SHP77 treated with DMSO at 0.1 percent for 48 hours (cell line): ENCODE measurements around the gene DDX11.
"Not testable (repeated sequence)": the region's sequence is repeated elsewhere in the genome, so short reads cannot be mapped to it uniquely, and the experiment has no call there.

ENCODE experiments used
- DNase-seq: peaks from one replicate; lab custom pipeline; 2025; lab: John Stamatoyannopoulos, UW

Gene DDX11

DNA sequence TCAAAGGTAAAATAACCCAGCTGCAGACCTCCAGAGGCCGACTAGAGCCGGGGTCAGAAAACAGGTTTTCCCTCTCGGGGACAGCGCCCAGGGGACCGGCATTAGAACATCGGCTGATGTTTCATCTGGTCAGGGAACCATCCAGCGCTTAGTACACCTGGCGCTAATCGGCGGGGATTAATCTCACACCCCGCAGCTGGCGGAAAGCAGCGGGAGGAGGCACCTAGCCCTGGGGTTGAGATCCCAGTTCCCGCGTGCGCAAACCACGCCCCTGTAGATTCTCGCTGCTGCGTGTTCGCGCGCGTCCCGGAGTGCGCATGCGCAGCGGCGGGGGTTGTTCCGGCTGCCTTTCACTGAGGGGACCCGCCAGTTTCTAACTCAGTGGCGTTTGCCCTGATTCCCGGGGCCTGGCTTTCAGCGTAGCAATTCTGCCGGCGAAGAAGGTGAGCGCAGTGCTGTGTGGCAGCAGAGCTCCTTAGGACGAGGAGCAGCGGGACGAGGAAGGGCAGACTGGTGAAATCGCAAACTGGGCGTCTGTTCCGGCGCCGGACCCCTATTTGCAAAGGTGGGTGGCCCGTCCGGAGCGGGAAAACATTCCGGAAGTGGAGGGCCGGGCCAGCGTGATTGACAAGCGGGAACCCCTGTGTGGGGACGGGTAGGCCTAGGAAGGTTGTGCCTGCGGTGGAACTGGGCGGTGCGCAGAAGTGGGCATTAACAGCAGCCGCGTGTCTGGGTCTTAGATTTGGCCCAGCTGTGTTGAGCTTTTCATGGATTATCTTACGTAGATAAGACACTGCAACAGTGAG, at the start of gene DDX11:
Gene DDX11, plus strand, starts transcription at position 334 of the 806 bp plus-strand sequence. CDS start 4,534 bp downstream, outside the sequence.
- DNase-seq = peak; percentile 98

GRCh38 chr12:31026202-31026601, 47.5 kb upstream of the DDX11 start:
- DNase-seq = no peak

- DNase-seq = not testable (repeated sequence)
Measured at GRCh38 chr12:31027006-31027405, 46.7 kb upstream of the DDX11 start.

GRCh38 chr12:31029468-31029867, 44.2 kb upstream of the DDX11 start:
- no peak for DNase-seq

DNA sequence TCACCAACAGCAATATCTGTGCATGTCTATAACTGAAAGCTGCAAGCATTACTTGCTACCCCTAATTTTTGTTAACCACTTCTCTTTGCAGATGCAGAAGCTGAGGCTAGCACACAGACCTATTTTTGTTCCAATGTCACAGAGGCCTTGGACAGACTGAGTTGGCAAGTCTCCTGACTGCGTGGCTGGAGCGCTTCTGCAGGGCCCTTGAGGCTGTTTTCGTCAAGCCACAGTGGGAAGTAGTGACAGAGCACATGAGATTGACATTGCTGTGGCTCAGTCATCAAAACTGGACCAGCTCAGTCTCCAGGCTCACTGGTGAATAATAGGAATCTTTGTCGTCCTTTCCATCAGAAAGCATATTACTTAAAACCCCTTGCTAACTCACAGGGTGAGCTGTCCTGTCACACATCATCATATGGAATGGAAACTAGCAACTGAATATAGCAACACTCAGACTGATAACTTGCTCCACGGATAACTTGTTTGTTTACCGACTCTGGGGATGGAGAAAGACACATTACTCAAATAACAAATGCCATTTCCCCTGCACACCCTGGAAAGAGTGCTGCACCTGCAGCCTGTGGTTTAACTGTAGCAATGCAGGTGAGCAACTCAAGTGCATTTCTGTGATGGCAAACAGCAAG, 43.6 kb upstream of the DDX11 start:
- no peak for DNase-seq

GRCh38 chr12:31031951-31032335, 41.7 kb upstream of the DDX11 start:
- no peak for DNase-seq

GRCh38 chr12:31033146-31033545, 40.5 kb upstream of the DDX11 start:
- no peak for DNase-seq

DNA sequence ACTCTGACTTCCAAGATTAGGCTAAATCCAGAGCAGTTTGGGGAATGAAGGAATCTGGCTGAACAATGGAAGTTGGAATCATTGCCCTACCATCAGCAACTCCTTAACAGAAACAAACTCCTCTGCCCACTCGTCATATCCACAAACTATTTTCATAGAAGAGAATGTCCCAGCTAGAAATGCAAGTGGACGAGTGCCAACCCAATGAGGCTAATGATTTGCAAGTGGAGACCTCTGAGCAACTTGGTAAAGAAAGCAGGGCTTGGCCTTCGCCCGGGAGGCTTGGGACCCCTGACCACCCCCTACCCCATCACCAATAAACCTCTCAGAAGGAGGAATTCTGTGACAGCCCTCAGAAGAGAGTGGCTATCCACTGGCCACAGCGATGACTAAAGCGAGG, 40.0 kb upstream of the DDX11 start:
- no peak for DNase-seq

DNA sequence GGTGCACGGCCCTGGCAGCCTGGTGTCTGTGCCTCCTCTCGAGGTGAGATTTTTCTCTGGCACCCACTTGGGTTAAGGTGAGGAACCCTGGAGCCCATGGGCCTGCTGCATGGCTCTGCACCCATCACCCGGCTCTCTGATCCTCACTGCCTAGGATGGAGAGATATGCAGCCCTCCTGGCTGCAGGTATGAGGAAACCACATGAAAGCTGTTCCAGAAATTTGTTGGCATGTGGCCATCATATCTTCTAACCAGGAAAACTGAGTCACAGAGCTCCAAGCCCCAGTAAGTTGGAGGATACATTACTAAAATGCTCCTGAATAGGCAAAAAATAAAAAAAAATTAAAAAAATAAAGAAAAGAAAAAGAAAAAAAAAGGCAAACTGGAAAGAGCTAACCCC, 39.3 kb upstream of the DDX11 start:
- no peak for DNase-seq

GRCh38 chr12:31035226-31035625, 38.4 kb upstream of the DDX11 start:
- no peak for DNase-seq

DNA sequence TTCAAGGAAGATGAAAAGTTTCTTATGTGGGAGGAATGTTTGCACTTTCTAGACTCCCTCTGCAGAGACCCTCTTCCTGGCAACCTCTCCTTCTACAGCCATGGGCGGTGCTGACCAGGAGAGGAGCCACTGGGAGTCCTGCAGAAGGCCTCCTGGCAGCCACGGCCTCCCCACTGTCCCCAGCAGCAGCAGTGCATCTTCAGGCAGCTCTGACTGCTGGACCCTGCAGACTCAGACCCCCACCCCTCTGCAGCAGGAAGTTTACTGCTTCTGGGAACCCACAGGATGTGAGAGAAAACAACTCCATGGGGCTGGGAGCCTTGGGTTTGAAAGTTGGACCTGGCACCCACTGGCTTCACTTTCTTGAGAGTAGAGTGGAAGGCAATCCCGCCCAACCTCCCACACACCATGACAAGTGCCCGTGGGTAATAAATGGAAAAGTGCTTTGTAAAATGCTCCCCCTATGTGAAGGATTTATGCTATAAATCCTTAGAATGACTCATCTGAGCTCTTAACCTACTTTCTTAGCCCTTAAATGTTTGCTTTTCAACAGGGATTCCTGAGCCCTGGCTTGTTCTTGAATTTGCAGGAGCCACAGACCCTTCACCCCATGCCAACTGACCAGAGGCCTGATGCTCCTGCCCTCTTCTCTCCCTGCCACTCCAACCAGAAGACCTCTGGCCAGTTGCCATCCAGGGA, 37.5 kb upstream of the DDX11 start:
- DNase-seq = no peak

GRCh38 chr12:31037028-31037427, 36.6 kb upstream of the DDX11 start:
- DNase-seq = no peak

DNA sequence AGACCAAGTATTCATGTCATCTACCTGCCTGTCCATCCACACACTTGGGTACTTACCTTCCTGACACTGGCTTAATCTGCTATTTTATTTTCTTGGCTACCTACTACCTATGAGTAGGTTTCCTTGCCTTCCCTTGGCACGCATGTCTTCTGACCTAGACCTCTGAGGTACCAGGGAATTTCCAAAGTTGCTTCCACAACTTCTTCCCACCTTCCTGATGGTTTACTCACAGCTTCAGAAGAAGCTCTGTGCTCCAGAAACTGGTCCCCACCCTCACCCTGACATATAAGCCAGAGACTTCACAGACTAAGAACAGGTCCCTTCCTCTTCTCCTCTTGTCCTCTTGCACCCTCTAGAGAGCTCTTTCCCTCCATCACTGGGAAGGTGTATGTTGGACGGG, 35.7 kb upstream of the DDX11 start:
- no peak for DNase-seq

DNA sequence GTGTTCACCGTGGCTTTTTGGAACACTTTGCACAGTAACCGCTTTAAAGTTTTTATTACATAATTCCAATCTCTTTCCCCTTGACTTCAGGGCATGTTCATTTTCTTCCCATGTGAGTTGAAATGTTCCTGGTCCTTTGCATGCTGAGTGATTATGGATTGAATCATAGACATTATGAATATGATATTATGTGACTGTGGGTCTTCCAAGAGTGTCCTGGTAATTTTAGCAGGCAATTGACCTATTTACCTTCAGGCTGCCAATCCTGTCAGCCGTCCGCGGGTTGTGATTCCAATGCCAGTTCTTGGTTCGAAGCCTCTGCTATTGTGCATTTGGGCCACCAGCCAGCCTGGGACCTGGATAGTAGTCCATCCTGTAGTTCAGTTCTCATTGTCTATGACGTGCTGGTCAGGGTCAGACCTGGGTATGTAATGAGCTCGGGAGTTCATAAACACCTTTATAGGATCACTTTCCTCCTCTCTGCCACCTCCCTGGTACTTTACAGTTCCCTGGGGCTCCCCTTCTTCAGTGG, 32.6 kb upstream of the DDX11 start:
- no peak for DNase-seq

DNA sequence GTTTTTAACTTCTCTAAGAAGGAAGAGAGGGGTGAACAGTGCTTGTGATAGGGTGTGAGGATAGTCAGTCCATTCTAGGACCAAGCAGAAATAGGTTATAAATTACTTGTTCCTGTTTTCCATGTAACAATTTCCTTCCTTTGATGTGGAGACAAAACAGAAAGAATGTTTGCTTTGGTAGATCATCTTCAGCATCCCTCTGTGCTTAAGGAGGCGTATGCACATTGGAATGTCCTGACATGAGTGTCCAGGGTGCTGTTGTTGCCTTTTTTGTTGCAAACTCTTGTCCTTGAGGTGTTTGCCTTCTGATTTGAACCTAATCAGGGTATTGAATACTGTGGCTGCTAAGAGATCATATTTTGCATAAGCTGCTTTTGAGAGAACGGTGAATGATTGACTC, 23.5 kb upstream of the DDX11 start:
- not testable (repeated sequence) for DNase-seq

GRCh38 chr12:31050548-31050947, 23.1 kb upstream of the DDX11 start:
- not testable (repeated sequence) for DNase-seq

GRCh38 chr12:31051692-31052091, 22.0 kb upstream of the DDX11 start:
- not testable (repeated sequence) for DNase-seq

- DNase-seq = not testable (repeated sequence)
Measured at GRCh38 chr12:31052121-31052520, 21.5 kb upstream of the DDX11 start.

GRCh38 chr12:31052666-31053439, 20.8 kb upstream of the DDX11 start:
- not testable (repeated sequence) for DNase-seq

- not testable (repeated sequence) for DNase-seq
Measured at GRCh38 chr12:31053944-31054343, 19.7 kb upstream of the DDX11 start.

GRCh38 chr12:31057671-31058070, 16.0 kb upstream of the DDX11 start:
- DNase-seq = no peak

GRCh38 chr12:31066196-31066595, 7.5 kb upstream of the DDX11 start:
- not testable (repeated sequence) for DNase-seq
